GM12878 (cell line): ENCODE measurements around the gene PMS1. TPM values are rescaled to one million over a fixed set of nuclear protein-coding genes. Genes with fewer than 3 reads are reported as not detected.

Source experiments
- ATAC-seq: fragments of 200-7000 bp; cut with Tn5 transposase; 3 replicates; pipeline ENCODE4 v1.9.1; 2020; ENCODE audit warnings: mild to moderate bottlenecking, moderate library complexity
- BruUV-seq: library from RNA; stranded (reverse); fragments of 400-500 nt; replicated peaks from 2 replicates; lab custom pipeline; 2021; lab: Mats Ljungman, UMichigan
- CTCF ChIA-PET: fragments of 300-600 bp; sonication (Branson Sonifier 250); formaldehyde crosslinking; extraction: SDS; loops from one replicate; lab custom pipeline; 2021; ENCODE audit warnings: inconsistent platforms; lab: Yijun Ruan, JAX
- POLR2A ChIA-PET: fragments of 350-600 bp; formaldehyde crosslinking; extraction: SDS; loops from one replicate; lab custom pipeline; 2021; ENCODE audit warnings: inconsistent platforms; lab: Charles Lee
- RAD21 ChIA-PET: fragments of 300-600 bp; sonication (Branson Sonifier 250); formaldehyde crosslinking; loops from one replicate; lab custom pipeline; 2023; ENCODE audit warnings: antibody characterized with exemption; ENCODE audit not compliant: unreplicated experiment; lab: Charles Lee
- SMC1A ChIA-PET: fragments of 300-600 bp; sonication (Branson Sonifier 250); formaldehyde crosslinking; loops from one replicate; lab custom pipeline; 2023; ENCODE audit not compliant: unreplicated experiment, uncharacterized antibody; lab: Charles Lee
- DNase-seq: peaks from one replicate; pipeline ENCODE4 v3.0.0-alpha.2; 2011; ENCODE audit warnings: low read depth, low spot score
- FAIRE-seq: peaks from 3 replicates; lab custom pipeline; 2011; peaks lifted over from hg19 to GRCh38; lab: Jason Lieb, UNC
- H2AFZ ChIP-seq: 2 replicates; pipeline ENCODE4 v1.6.0; 2011; ENCODE audit warnings: low read depth, low read length, control low read depth; ENCODE audit not compliant: control insufficient read depth
- H3K27ac ChIP-seq: 2 replicates; pipeline ENCODE4 v1.5.1; 2011; ENCODE audit warnings: control low read depth; ENCODE audit not compliant: control insufficient read depth, insufficient read depth
- H3K27me3 ChIP-seq, 2 experiments: replicated peaks in 1 of 2; 2 replicates each; pipeline versions ENCODE4 v1.6.0 to v1.6.1; 2011; ENCODE audit warnings: low read length in 1 of 2; ENCODE audit not compliant: control insufficient read depth in 2 of 2, insufficient read depth in 2 of 2
- H3K36me3 ChIP-seq, 2 experiments: 2 replicates each; pipeline ENCODE4 v1.5.1; 2011; ENCODE audit warnings: low read length in 1 of 2; ENCODE audit not compliant: control insufficient read depth in 2 of 2, insufficient read depth in 2 of 2
- H3K4me1 ChIP-seq: 2 replicates; pipeline ENCODE4 v1.6.1; 2011; ENCODE audit warnings: mild to moderate bottlenecking, low read length, moderate library complexity, mixed read lengths; ENCODE audit not compliant: control insufficient read depth, insufficient read depth
- H3K4me2 ChIP-seq: 2 replicates; pipeline ENCODE4 v1.6.0; 2011; ENCODE audit warnings: control low read depth; ENCODE audit not compliant: control insufficient read depth, insufficient read depth
- H3K4me3 ChIP-seq: fragments of 200-600 bp; sonication (generic); 2 replicates; pipeline ENCODE4 v1.5.1; 2016
- H3K79me2 ChIP-seq: 2 replicates; pipeline ENCODE4 v1.6.0; 2011; ENCODE audit warnings: low read length; ENCODE audit not compliant: control insufficient read depth, insufficient read depth
- H3K9ac ChIP-seq: 2 replicates; pipeline ENCODE4 v1.8.0; 2011; ENCODE audit warnings: low read length, control low read depth, mixed read lengths; ENCODE audit not compliant: control insufficient read depth, insufficient read depth
- H3K9me3 ChIP-seq: replicated peaks from 3 replicates; pipeline ENCODE4 v1.5.1; 2011; ENCODE audit warnings: mild to moderate bottlenecking, low read length; ENCODE audit not compliant: control insufficient read depth, insufficient read depth
- H4K20me1 ChIP-seq: 2 replicates; pipeline ENCODE4 v1.6.0; 2011; ENCODE audit not compliant: control insufficient read depth, insufficient read depth
- BACH1 ChIP-seq: fragments of 450-650 bp; IDR thresholded peaks from 2 replicates; pipeline ENCODE4 v1.6.1; 2017; ENCODE audit warnings: mild to moderate bottlenecking, borderline replicate concordance
- CHD1 ChIP-seq: IDR thresholded peaks from 2 replicates; pipeline ENCODE4 v1.6.1; 2012; ENCODE audit warnings: low read depth, low read length, improper control_type of control experiment
- CREB1 ChIP-seq: IDR thresholded peaks from 2 replicates; pipeline ENCODE4 v1.6.1; 2012; ENCODE audit warnings: low read depth, mild to moderate bottlenecking, inconsistent platforms
- EED ChIP-seq: sonication (generic); IDR thresholded peaks from 2 replicates; pipeline ENCODE4 v1.6.1; 2016; ENCODE audit warnings: antibody characterized with exemption, low read depth
- ESRRA ChIP-seq: IDR thresholded peaks from 2 replicates; pipeline ENCODE4 v1.6.1; 2012; ENCODE audit warnings: mild to moderate bottlenecking, low read length, improper control_type of control experiment
- FOXK2 ChIP-seq: fragments of 450-650 bp; IDR thresholded peaks from 2 replicates; pipeline ENCODE4 v1.6.1; 2017; ENCODE audit warnings: mild to moderate bottlenecking, moderate library complexity
- FOXM1 ChIP-seq: IDR thresholded peaks from 2 replicates; pipeline ENCODE4 v1.6.1; 2012; ENCODE audit warnings: low read depth, mild to moderate bottlenecking, inconsistent platforms, low read length, moderate library complexity
- HCFC1 ChIP-seq: fragments of 150-350 bp; IDR thresholded peaks from 2 replicates; pipeline ENCODE4 v1.6.1; 2014; ENCODE audit warnings: low read length
- HDAC6 ChIP-seq: fragments of 200-600 bp; sonication (generic); IDR thresholded peaks from one replicate; pipeline ENCODE4 v1.8.0; 2017; ENCODE audit warnings: antibody characterized with exemption; ENCODE audit not compliant: unreplicated experiment
- JUNB ChIP-seq: IDR thresholded peaks from 2 replicates; pipeline ENCODE4 v1.6.1; 2016; ENCODE audit warnings: antibody characterized with exemption, mild to moderate bottlenecking
- JUND ChIP-seq: IDR thresholded peaks from 2 replicates; pipeline ENCODE4 v1.6.1; 2012; ENCODE audit warnings: low read depth, mild to moderate bottlenecking, low read length, improper control_type of control experiment, moderate library complexity
- MAX ChIP-seq: IDR thresholded peaks from 2 replicates; pipeline ENCODE4 v1.6.1; 2012; ENCODE audit warnings: low read depth, low read length, improper control_type of control experiment
- MXI1 ChIP-seq: fragments of 150-350 bp; IDR thresholded peaks from 2 replicates; pipeline ENCODE4 v1.6.1; 2011; ENCODE audit warnings: low read depth, mild to moderate bottlenecking, inconsistent platforms, low read length, improper control_type of control experiment
- MYB ChIP-seq: fragments of 150-350 bp; IDR thresholded peaks from 2 replicates; pipeline ENCODE4 v1.6.1; 2014; ENCODE audit warnings: mild to moderate bottlenecking, low read depth, low read length, borderline replicate concordance
- NR2C1 ChIP-seq: fragments of 450-650 bp; IDR thresholded peaks from 2 replicates; pipeline ENCODE4 v1.6.1; 2017; ENCODE audit warnings: antibody characterized with exemption, mild to moderate bottlenecking, moderate library complexity
- PML ChIP-seq: IDR thresholded peaks from 2 replicates; pipeline ENCODE4 v1.6.1; 2012; ENCODE audit warnings: low read length, inconsistent platforms
- RUNX3 ChIP-seq: IDR thresholded peaks from 2 replicates; pipeline ENCODE4 v1.6.1; 2012; ENCODE audit warnings: low read length, inconsistent platforms
- SMARCA5 ChIP-seq: fragments of 450-650 bp; IDR thresholded peaks from 2 replicates; pipeline ENCODE4 v1.6.1; 2017; ENCODE audit warnings: mild to moderate bottlenecking
- ZSCAN29 ChIP-seq: fragments of 450-650 bp; IDR thresholded peaks from 2 replicates; pipeline ENCODE4 v1.6.1; 2017; ENCODE audit warnings: mild to moderate bottlenecking, moderate library complexity
- WGBS: methylation state at CpG from one replicate; pipeline ENCODE4 v1.1.6; 2016; ENCODE audit warnings: low lambda C conversion rate; ENCODE audit not compliant: insufficient replicate concordance, insufficient coverage; ENCODE audit errors: missing lambda C conversion rate; 5-methylcytosine and 5-hydroxymethylcytosine counted together
- in situ Hi-C: fragments of 300-500 bp; cut with MboI; formaldehyde crosslinking; loops from 9 replicates; pipeline ENCODE4 v1.14.3; 2018; ENCODE audit warnings: mixed read lengths
- intact Hi-C: fragments of 100-400 bp; cut with micrococcal nuclease; formaldehyde crosslinking; loops from one replicate; pipeline ENCODE4 v1.14.2; 2022; ENCODE audit not compliant: unreplicated experiment
- polyA plus RNA-seq, 11 experiments: library from polyadenylated mRNA; depleted of rRNA in 4 of 11; unstranded in 6 of 11; stranded (reverse) in 5 of 11; fragments of >200 nt; fragmentation: Nextera tagmentation in 4 of 11; fragmentation: Illumina TruSeq in 1 of 11; extraction: Ambion mirVana in 4 of 11; extraction: Trizol in 1 of 11; gene quantifications; 1 replicate in 1 of 11; 2 replicates in 10 of 11; pipeline versions ENCODE4 v1.2.1 to v1.2.3, GENCODE V29; 2011 to 2016; ENCODE audit warnings: inconsistent platforms in 2 of 11, missing spikeins in 2 of 11, low read depth in 1 of 11
- total RNA-seq, 4 experiments: library from RNA; depleted of rRNA in 3 of 4; stranded (reverse); fragments of >200 nt in 3 of 4; fragmentation: Illumina TruSeq in 1 of 4; extraction: Trizol in 1 of 4; gene quantifications; 2 replicates each; pipeline versions ENCODE4 v1.2.1 to v1.2.3, GENCODE V29; 2013 to 2021
- TF ChIP-seq, protein P1 (sequence below): fragments of 450-650 bp; IDR thresholded peaks from 2 replicates; pipeline ENCODE4 v1.6.1; 2017; ENCODE audit warnings: low read depth, mild to moderate bottlenecking, moderate library complexity

PMS1 gene
- total and polyA plus RNA-seq, 10 of the 15 experiments (the other 5 are each of a cell fraction or from before 2014, with no cell fraction given), result 18.7 to 50.6 (median 29.5) TPM

DNA sequence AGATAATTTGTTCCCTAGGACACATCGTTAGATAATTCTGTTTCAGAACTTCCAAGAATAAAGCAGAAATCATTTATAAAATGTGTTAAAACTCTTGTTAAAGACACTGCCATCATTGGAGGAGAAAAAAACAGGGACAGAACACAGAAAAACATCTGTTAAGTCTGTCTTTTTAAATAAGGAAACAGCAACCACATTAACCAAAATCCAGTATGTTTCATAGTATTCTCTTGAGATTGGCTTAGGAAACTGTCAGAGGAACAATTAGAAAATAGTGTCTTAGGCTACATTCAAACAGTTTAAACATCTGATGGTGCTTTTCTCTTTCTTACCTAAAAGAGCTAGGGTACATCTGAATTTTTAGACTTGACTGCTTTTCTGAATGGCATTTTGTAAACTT is 81.6 kb downstream of the PMS1 start:
- Histone ChIP-seq H3K9ac (no peak overlapping the region), H3K9me3 (no peaks in the 10 kb centered on the region; the same call in 2 of the 3 replicates), H2AFZ (no peak overlapping the region), H4K20me1 (no peaks in the 10 kb centered on the region), H3K36me3 (peaks cover 0 to 3% of the 10 kb centered on the region in 2 experiments; a peak in 1 of 4 replicates), H3K27ac (no peak overlapping the region), H3K4me3 (no peak overlapping the region), H3K4me2 (no peak overlapping the region), H3K4me1 (no peaks in the 10 kb centered on the region), H3K79me2 (no peaks in the 10 kb centered on the region), H3K27me3 (no peaks in the 10 kb centered on the region)
- DNase-seq (no peak), FAIRE-seq (no peak), ATAC-seq (no peak)
- BruUV-seq, result no TSS peak
- in situ Hi-C loops (no loop called here), intact Hi-C loops (no loop called here)
- ChIA-PET CTCF (no interaction called here), SMC1A (interaction anchor here (1.2 kb wide), 1 partner anchor 33 kb away, joined by 3 read pairs; no protein-coding TSS in a partner anchor), POLR2A (no interaction called here), RAD21 (no interaction called here)
- TF ChIP-seq FOXK2, result no peak
- no peak for TF ChIP-seq NR2C1
- no peak for TF ChIP-seq JUNB
- TF ChIP-seq ZSCAN29, result no peak
- no peak for TF ChIP-seq SMARCA5
- no peak for TF ChIP-seq EED
- no peak for TF ChIP-seq BACH1
- TF ChIP-seq FOXM1, result no peak
- TF ChIP-seq HDAC6, result no peak
- TF ChIP-seq CHD1, result no peak
- WGBS, result 36% methylated on average over 1 of the region's 1 CpG

DNA sequence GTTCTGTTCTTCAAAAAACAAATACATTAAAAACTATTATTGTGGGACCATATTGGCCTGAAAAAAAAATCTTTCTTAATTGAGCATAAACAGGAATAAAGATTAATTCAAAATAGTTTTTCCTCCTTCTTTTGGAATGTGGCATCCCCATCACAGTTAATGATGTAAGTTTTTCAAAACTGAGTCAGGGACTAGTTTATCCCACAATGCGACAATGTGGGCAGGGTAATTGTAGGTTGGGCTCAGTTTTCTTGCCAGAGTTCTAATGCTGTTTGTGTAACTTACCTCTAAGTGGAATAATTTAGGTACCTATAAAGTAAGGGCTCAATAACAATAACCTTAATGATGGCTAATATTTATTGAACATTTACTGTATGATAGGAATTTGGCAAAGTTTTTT is 82.0 kb downstream of the PMS1 start:
- intact Hi-C loops, result no loop called here
- BruUV-seq, result no TSS peak
- ATAC-seq (no peak), DNase-seq (no peak), FAIRE-seq (no peak)
- H3K4me1 ChIP-seq, result no peaks in the 10 kb centered on the region
- no peaks in the 10 kb centered on the region for H3K27me3 ChIP-seq
- peaks cover 2% of the 10 kb centered on the region; the same call in 2 of the 3 replicates for H3K9me3 ChIP-seq
- no peaks in the 10 kb centered on the region for H4K20me1 ChIP-seq
- ChIA-PET SMC1A (interaction anchor here (1.2 kb wide), 1 partner anchor 33 kb away, joined by 3 read pairs; no protein-coding TSS in a partner anchor), POLR2A (no interaction called here), CTCF (interaction anchor here (0.8 kb wide), 1 partner anchor 54 kb away, joined by 3 read pairs; no protein-coding TSS in a partner anchor), RAD21 (no interaction called here)
- H3K27ac ChIP-seq, result no peak overlapping the region
- H3K4me2 ChIP-seq, result no peak overlapping the region
- in situ Hi-C loops, result no loop called here
- H3K4me3 ChIP-seq, result no peak overlapping the region
- H3K9ac ChIP-seq, result no peak overlapping the region
- H2AFZ ChIP-seq, result no peak overlapping the region
- peaks cover 0 to 3% of the 10 kb centered on the region in 2 experiments; a peak in 1 of 4 replicates for H3K36me3 ChIP-seq
- 100% methylated on average over 1 of the region's 1 CpG for WGBS
- no peaks in the 10 kb centered on the region for H3K79me2 ChIP-seq
- no peak for TF ChIP-seq CREB1
- TF ChIP-seq MXI1, result no peak
- no peak for TF ChIP-seq NR2C1
- no peak for TF ChIP-seq MYB
- no peak for TF ChIP-seq PML
- TF ChIP-seq MAX, result no peak
- no peak for TF ChIP-seq JUND
- no peak for TF ChIP-seq BACH1
- no peak for TF ChIP-seq RUNX3
- no peak for TF ChIP-seq HCFC1
- TF ChIP-seq, protein P1, sequence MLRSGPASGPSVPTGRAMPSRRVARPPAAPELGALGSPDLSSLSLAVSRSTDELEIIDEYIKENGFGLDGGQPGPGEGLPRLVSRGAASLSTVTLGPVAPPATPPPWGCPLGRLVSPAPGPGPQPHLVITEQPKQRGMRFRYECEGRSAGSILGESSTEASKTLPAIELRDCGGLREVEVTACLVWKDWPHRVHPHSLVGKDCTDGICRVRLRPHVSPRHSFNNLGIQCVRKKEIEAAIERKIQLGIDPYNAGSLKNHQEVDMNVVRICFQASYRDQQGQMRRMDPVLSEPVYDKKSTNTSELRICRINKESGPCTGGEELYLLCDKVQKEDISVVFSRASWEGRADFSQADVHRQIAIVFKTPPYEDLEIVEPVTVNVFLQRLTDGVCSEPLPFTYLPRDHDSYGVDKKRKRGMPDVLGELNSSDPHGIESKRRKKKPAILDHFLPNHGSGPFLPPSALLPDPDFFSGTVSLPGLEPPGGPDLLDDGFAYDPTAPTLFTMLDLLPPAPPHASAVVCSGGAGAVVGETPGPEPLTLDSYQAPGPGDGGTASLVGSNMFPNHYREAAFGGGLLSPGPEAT, result no peak
- no peak for TF ChIP-seq SMARCA5
- TF ChIP-seq ESRRA, result no peak
